Effector memory CD8-positive, alpha-beta T cell (primary cell): ENCODE results near the gene PRDM11.

Source experiments
- ATAC-seq: fragments of 150-1000 bp; cut with Tn5 transposase; replicated peaks from 2 replicates; pipeline ENCODE4 v1.10.0; 2021; ENCODE audit warnings: mild to moderate bottlenecking, moderate library complexity
- DNase-seq, 3 experiments: peaks; one replicate each; pipeline ENCODE4 v3.0.0; 2021
- H3K27ac Mint-ChIP-seq, 2 donors: one replicate each; pipeline ENCODE4 v1.8.0; 2022; ENCODE audit warnings: mild to moderate bottlenecking in 2 of 2, mixed read lengths in 2 of 2, moderate library complexity in 2 of 2
- H3K27me3 Mint-ChIP-seq, 2 donors: one replicate each; pipeline ENCODE4 v1.8.0; 2022; ENCODE audit warnings: mixed read lengths in 2 of 2
- H3K36me3 Mint-ChIP-seq: one replicate; pipeline ENCODE4 v1.8.0; 2022; ENCODE audit warnings: mild to moderate bottlenecking, moderate library complexity, mixed read lengths; ENCODE audit not compliant: insufficient read depth
- H3K4me1 Mint-ChIP-seq, 2 donors: one replicate each; pipeline ENCODE4 v1.8.0; 2022; ENCODE audit warnings: low read depth in 2 of 2, mixed read lengths in 2 of 2
- H3K4me3 Mint-ChIP-seq, 2 donors: one replicate each; pipeline ENCODE4 v1.8.0; 2022; ENCODE audit warnings: mild to moderate bottlenecking in 2 of 2, mixed read lengths in 2 of 2, moderate library complexity in 2 of 2
- H3K9me3 Mint-ChIP-seq, 2 donors: one replicate each; pipeline ENCODE4 v1.8.0; 2022; ENCODE audit warnings: mixed read lengths in 2 of 2

PRDM11 gene

GRCh38 chr11:45180179-45180847 lies 33.9 kb downstream of the PRDM11 start:
- Mint-ChIP-seq H3K9me3 (no peaks in the 10 kb centered on the region), H3K27me3 (peaks cover 0 to 27% of the 10 kb centered on the region in 2 donors)

GRCh38 chr11:45180848-45181192 lies 34.4 kb downstream of the PRDM11 start:
- H3K4me1 Mint-ChIP-seq, result peaks cover 13 to 20% of the 10 kb centered on the region in 2 donors
- peak; percentile 14 to 16 (median 15) for DNase-seq
- H3K27me3 Mint-ChIP-seq, result peaks cover 0 to 27% of the 10 kb centered on the region in 2 donors
- H3K9me3 Mint-ChIP-seq, result no peaks in the 10 kb centered on the region
- H3K36me3 Mint-ChIP-seq, result peaks cover 6% of the 10 kb centered on the region
- peak; percentile 86 for ATAC-seq
- no peak overlapping the region for H3K27ac Mint-ChIP-seq
- no peak overlapping the region for H3K4me3 Mint-ChIP-seq

More at GRCh38 chr11:45180179-45180847, 33.9 kb downstream of the PRDM11 start:
- H3K4me3 Mint-ChIP-seq, result peak overlapping the region; percentile 78 to 79
- peaks cover 6% of the 10 kb centered on the region for H3K36me3 Mint-ChIP-seq
- peaks cover 13 to 20% of the 10 kb centered on the region in 2 donors for H3K4me1 Mint-ChIP-seq
- H3K27ac Mint-ChIP-seq, result peak overlapping the region in 1 of 2 donors; percentile 32
- ATAC-seq, result peak; percentile 53
- no peak for DNase-seq

GRCh38 chr11:45181193-45181888 lies 34.9 kb downstream of the PRDM11 start:
- H3K27ac Mint-ChIP-seq, result no peak overlapping the region

GRCh38 chr11:45181889-45182550 lies 35.6 kb downstream of the PRDM11 start:
- Mint-ChIP-seq H3K36me3 (peaks cover 6% of the 10 kb centered on the region), H3K4me1 (peaks cover 13 to 20% of the 10 kb centered on the region in 2 donors), H3K27me3 (peaks cover 0 to 27% of the 10 kb centered on the region in 2 donors), H3K9me3 (no peaks in the 10 kb centered on the region), H3K27ac (no peak overlapping the region), H3K4me3 (peak overlapping the region; percentile 55 to 63)
- ATAC-seq (no peak), DNase-seq (no peak)

More at GRCh38 chr11:45181193-45181888, 34.9 kb downstream of the PRDM11 start:
- ATAC-seq (no peak), DNase-seq (no peak)
- peak overlapping the region; percentile 55 to 63 for H3K4me3 Mint-ChIP-seq
- peaks cover 13 to 20% of the 10 kb centered on the region in 2 donors for H3K4me1 Mint-ChIP-seq
- H3K9me3 Mint-ChIP-seq, result no peaks in the 10 kb centered on the region
- H3K36me3 Mint-ChIP-seq, result peaks cover 6% of the 10 kb centered on the region
- H3K27me3 Mint-ChIP-seq, result peaks cover 0 to 27% of the 10 kb centered on the region in 2 donors

GRCh38 chr11:45182902-45183301 lies 36.5 kb downstream of the PRDM11 start:
- DNase-seq (no peak), ATAC-seq (no peak)
- Mint-ChIP-seq H3K9me3 (no peaks in the 10 kb centered on the region), H3K4me1 (peaks cover 11 to 16% of the 10 kb centered on the region in 2 donors), H3K27me3 (peaks cover 0 to 21% of the 10 kb centered on the region in 2 donors), H3K27ac (no peak overlapping the region), H3K36me3 (peaks cover 6% of the 10 kb centered on the region), H3K4me3 (peak overlapping the region in 1 of 2 donors; percentile 20)

GRCh38 chr11:45184640-45185039 lies 38.2 kb downstream of the PRDM11 start:
- Mint-ChIP-seq H3K4me1 (peaks cover 4 to 6% of the 10 kb centered on the region in 2 donors), H3K9me3 (no peaks in the 10 kb centered on the region), H3K27ac (no peak overlapping the region), H3K36me3 (peaks cover 10% of the 10 kb centered on the region), H3K4me3 (no peak overlapping the region), H3K27me3 (peaks cover 0 to 4% of the 10 kb centered on the region in 2 donors)
- DNase-seq (no peak), ATAC-seq (no peak)

- no peak for DNase-seq
- peaks cover 10% of the 10 kb centered on the region for H3K36me3 Mint-ChIP-seq
- H3K4me3 Mint-ChIP-seq, result no peak overlapping the region
- peaks cover 0 to 2% of the 10 kb centered on the region in 2 donors for H3K4me1 Mint-ChIP-seq
- H3K9me3 Mint-ChIP-seq, result no peaks in the 10 kb centered on the region
- ATAC-seq, result no peak
- no peak overlapping the region for H3K27ac Mint-ChIP-seq
- no peaks in the 10 kb centered on the region for H3K27me3 Mint-ChIP-seq
Observed at GRCh38 chr11:45185228-45185729, 38.8 kb downstream of the PRDM11 start.

- Mint-ChIP-seq H3K4me3 (no peak overlapping the region), H3K27me3 (no peaks in the 10 kb centered on the region), H3K4me1 (no peaks in the 10 kb centered on the region), H3K27ac (no peak overlapping the region), H3K36me3 (peaks cover 5% of the 10 kb centered on the region), H3K9me3 (no peaks in the 10 kb centered on the region)
- DNase-seq (no peak), ATAC-seq (no peak)
Observed at GRCh38 chr11:45187375-45187774, 40.9 kb downstream of the PRDM11 start.

GRCh38 chr11:45188127-45188526 lies 41.7 kb downstream of the PRDM11 start:
- Mint-ChIP-seq H3K4me3 (no peak overlapping the region), H3K27ac (no peak overlapping the region), H3K36me3 (peaks cover 4% of the 10 kb centered on the region), H3K27me3 (no peaks in the 10 kb centered on the region), H3K9me3 (no peaks in the 10 kb centered on the region), H3K4me1 (no peaks in the 10 kb centered on the region)
- DNase-seq (no peak), ATAC-seq (no peak)

- Mint-ChIP-seq H3K4me1 (no peaks in the 10 kb centered on the region), H3K27ac (no peak overlapping the region), H3K36me3 (peaks cover 4% of the 10 kb centered on the region), H3K4me3 (no peak overlapping the region), H3K27me3 (no peaks in the 10 kb centered on the region), H3K9me3 (no peaks in the 10 kb centered on the region)
- ATAC-seq (no peak), DNase-seq (no peak)
Observed at GRCh38 chr11:45189230-45189629, 42.8 kb downstream of the PRDM11 start.

GRCh38 chr11:45193695-45194094 lies 47.3 kb downstream of the PRDM11 start:
- no peak for ATAC-seq
- no peaks in the 10 kb centered on the region for H3K4me1 Mint-ChIP-seq
- H3K27me3 Mint-ChIP-seq, result no peaks in the 10 kb centered on the region
- H3K4me3 Mint-ChIP-seq, result no peak overlapping the region
- H3K9me3 Mint-ChIP-seq, result no peaks in the 10 kb centered on the region
- no peak overlapping the region for H3K27ac Mint-ChIP-seq
- no peak for DNase-seq
- peaks cover 9% of the 10 kb centered on the region for H3K36me3 Mint-ChIP-seq

GRCh38 chr11:45204761-45205160 lies 58.3 kb downstream of the PRDM11 start:
- DNase-seq (no peak), ATAC-seq (no peak)
- H3K4me1 Mint-ChIP-seq, result peaks cover 11 to 21% of the 10 kb centered on the region in 2 donors
- peaks cover 6% of the 10 kb centered on the region for H3K36me3 Mint-ChIP-seq
- H3K9me3 Mint-ChIP-seq, result peaks cover 0 to 1% of the 10 kb centered on the region in 2 donors
- H3K27ac Mint-ChIP-seq, result peak overlapping the region in 1 of 2 donors; percentile 74
- no peaks in the 10 kb centered on the region for H3K27me3 Mint-ChIP-seq
- H3K4me3 Mint-ChIP-seq, result no peak overlapping the region

GRCh38 chr11:45205978-45206377 lies 59.5 kb downstream of the PRDM11 start:
- ATAC-seq (no peak), DNase-seq (no peak)
- peaks cover 0 to 1% of the 10 kb centered on the region in 2 donors for H3K9me3 Mint-ChIP-seq
- H3K27ac Mint-ChIP-seq, result no peak overlapping the region
- no peak overlapping the region for H3K4me3 Mint-ChIP-seq
- no peaks in the 10 kb centered on the region for H3K27me3 Mint-ChIP-seq
- peaks cover 14 to 21% of the 10 kb centered on the region in 2 donors for H3K4me1 Mint-ChIP-seq
- peaks cover 7% of the 10 kb centered on the region for H3K36me3 Mint-ChIP-seq
